ENCODE measurements around the gene HSD17B12.

DNA sequence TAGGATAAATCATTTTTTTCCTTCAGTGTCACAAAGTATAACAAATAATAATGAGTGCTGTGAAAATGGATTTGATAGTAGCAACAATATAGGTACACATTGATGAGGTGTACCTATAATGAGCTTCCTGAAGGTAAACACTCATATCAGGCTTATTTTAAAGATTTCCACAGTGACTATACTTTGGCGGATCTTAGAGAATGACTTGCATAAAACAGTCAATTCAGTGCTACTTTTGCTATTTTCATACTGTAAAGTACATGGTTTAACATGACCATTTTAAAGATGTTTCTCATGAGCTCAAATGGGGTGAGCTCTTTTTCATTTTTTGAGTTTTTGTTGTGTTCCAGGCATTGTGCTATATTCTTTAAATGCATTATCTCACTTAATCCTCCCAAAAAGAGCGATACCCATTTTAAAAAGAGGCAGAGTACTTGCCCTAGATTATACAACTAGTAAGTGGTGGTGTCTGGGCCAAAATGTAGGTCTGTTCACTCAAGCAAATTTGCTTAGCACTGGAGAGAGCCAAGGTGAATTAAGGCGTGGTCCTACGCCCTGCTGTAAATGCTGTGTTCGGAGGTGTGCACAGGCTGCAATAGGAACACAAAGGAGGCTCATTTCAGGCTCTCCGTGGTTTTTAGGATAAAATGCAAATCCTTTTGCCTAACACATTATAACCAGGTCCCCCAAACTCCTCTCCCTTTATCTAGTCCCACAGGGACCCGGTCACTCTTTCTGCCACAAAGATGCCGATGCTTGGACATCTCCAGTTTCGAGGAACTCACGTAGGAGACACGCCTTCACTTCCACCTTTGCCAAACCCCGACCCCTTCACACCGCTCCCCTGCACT lies 199.5 kb downstream of the HSD17B12 start:
- TF ChIP-seq, protein P1, sequence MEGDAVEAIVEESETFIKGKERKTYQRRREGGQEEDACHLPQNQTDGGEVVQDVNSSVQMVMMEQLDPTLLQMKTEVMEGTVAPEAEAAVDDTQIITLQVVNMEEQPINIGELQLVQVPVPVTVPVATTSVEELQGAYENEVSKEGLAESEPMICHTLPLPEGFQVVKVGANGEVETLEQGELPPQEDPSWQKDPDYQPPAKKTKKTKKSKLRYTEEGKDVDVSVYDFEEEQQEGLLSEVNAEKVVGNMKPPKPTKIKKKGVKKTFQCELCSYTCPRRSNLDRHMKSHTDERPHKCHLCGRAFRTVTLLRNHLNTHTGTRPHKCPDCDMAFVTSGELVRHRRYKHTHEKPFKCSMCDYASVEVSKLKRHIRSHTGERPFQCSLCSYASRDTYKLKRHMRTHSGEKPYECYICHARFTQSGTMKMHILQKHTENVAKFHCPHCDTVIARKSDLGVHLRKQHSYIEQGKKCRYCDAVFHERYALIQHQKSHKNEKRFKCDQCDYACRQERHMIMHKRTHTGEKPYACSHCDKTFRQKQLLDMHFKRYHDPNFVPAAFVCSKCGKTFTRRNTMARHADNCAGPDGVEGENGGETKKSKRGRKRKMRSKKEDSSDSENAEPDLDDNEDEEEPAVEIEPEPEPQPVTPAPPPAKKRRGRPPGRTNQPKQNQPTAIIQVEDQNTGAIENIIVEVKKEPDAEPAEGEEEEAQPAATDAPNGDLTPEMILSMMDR (IDR thresholded peaks at IDR 0.05), result no peak
- TF ChIP-seq POLR2A (IDR thresholded peaks at IDR 0.05), result no peak
- TF ChIP-seq EP300 (IDR thresholded peaks at IDR 0.05), result no peak

Measured in ovary (tissue), 3 donors.